HG03432 (cell line): ENCODE results near the gene IL21R.

Experiments
- ATAC-seq: cut with Tn5 transposase; IDR thresholded peaks from one replicate; pipeline ENCODE4 v1.9.1; 2021; ENCODE audit warnings: mild to moderate bottlenecking, moderate library complexity; ENCODE audit not compliant: unreplicated experiment

The IL21R gene

DNA sequence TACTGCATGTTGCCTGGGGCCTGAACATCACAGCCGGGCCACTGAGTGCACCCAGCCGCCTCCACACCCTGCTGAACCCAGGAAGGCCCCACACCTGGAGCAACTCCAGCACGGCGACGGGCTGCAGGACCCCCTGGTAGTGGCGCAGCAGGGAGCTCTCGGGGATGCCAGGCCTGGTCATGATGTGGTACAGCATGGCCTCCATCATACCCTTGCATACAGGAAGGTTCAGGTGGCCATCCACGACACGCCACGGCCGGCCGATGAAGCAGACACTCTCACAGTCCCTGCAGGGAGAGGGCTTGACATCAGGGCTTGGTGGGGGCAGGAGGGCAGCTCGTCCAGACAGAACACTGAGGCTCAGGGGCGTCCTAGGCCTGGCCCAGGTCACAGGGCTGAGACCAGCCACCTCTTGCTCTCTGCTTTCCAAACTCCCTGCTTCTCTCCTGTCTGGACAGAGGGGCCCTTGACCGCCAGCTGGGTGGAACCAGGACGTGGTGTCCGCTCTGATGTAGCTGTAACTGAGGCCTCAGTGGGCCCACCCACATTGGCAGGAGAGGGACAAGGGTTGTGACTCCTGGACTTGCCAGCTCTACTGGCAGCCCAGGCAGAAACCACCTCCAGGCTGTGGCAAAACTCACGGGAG, 60.3 kb downstream of the IL21R start:
- no peak for ATAC-seq

DNA sequence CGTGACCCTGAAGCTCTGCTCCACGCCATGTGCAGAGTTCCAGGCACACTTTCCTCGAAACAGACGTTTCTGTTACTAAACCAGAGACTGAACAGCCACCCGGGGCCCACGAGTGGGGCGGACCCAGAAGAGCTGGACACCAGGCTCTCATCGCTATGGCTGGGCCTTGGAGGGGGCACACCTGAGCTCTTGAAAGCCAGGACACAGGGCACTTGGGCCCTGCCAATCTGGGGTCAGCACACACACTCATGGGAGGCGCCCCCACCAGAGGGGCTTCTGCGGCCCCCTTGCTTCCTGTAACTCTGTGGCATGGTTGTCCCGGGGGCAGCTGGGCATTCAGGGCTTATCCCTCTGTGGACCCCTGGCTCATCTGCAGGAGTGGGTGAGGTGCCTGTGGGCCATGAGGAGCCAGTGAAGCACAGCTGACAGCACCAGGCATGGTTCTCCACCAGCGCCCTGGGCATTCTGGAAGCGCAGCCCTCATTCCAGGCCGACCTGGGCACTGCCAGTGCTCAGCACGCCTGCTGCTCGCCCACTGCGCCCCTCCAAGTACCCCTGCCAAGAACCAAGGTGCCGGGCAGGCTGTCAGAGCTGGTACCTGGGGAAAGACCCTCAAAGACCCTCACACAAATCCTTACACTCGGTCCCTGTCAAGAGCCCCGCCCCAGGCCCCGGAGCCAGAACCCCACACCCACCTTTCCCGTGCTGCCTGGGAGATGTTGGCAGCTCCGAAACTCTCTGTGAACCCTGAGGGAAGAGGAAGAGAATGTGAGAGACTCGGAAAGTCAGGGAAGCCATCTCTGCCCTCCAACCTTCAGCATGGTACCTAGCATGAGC, 61.1 kb downstream of the IL21R start:
- ATAC-seq: no peak

DNA sequence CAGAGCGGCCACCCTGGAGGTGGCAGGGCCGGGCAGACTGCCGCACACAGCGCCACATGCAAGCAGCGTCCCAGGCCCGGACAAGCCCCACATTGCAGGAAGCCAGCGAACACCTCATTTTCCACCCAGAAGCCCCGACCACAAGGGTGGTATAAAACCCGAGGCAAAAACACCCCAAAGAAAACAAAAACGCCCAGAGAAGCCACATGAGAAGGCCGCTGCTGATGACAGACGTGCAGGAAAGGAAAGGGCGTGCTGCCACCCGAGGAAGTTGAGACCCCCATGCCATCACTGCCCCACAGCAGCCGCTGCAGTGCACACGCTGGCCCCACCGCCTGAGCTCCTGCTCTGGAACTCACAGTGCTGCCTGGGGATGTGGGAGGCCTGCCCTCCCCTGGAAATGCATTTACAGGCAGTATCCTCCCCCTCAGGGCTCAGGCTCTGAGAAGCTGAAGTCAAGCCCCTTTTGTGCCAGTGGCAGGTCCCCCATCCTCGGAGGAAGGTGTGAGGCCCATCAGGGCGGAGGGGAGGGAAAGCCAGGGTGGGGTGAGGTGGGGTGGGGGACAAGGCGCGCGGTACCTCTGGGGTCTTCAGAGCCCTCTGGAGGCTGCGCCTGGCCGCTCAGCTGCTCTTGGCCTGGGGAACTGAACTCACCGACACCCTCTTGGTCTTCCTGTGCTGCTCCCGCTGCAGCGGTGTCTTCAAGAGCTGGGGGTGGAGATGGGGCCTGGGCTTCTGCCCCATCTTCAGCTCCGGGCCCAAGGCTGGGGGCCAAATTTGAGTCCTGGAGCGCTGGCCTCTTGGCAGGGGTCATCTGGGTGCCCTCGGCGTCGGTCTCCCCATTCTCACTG, 62.0 kb downstream of the IL21R start:
- no peak for ATAC-seq

GRCh38 chr16:27464626-27465482, 62.9 kb downstream of the IL21R start:
- no peak for ATAC-seq

DNA sequence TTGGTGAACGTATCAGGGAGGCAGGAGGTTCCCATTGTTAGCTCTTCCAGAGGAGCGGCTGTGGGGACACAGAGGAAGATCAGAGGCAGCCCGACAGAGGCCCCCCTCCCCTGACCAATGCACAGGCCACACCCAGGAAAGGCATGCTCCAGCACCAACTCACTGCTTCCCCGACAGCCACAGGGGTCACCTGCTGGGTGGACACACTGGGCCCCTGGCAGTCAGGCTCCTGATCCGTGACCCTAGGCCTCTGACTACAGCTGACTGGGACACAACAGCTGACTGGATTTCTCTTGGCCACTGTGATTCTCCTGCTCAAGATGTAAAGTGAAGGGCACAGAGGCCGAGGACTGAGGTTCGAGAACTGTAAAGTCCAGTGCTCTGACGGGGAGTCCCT, 63.5 kb downstream of the IL21R start:
- no peak for ATAC-seq

DNA sequence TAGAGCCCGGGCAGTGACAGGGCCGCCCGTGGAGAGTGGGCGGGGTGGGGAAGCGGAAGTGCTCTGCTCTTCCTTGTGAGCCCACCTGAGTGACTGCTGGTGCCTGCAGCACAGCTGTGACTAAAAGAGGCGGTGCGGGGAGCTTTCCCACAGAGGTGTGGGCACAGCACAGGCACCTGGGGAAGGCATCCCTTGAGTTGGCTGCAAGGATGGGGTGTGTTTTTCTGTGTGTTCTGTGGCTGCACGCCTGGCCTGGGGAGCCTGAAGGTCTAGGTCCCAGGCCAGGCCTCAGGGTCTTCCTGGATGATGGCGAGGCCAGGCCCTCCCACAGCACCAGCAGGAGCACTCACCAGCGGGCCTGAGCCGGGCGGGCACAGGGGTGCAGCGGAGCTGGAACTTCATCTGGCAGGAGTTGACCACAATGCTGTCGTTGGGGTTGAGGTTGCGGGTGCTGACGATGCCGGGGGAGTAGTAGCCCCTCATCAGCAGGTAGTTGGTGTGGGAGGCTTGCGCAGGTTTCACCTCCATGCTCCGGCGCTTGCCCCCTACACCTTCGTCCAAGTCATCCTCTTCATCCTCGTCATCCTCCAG, 67.1 kb downstream of the IL21R start:
- ATAC-seq: no peak

DNA sequence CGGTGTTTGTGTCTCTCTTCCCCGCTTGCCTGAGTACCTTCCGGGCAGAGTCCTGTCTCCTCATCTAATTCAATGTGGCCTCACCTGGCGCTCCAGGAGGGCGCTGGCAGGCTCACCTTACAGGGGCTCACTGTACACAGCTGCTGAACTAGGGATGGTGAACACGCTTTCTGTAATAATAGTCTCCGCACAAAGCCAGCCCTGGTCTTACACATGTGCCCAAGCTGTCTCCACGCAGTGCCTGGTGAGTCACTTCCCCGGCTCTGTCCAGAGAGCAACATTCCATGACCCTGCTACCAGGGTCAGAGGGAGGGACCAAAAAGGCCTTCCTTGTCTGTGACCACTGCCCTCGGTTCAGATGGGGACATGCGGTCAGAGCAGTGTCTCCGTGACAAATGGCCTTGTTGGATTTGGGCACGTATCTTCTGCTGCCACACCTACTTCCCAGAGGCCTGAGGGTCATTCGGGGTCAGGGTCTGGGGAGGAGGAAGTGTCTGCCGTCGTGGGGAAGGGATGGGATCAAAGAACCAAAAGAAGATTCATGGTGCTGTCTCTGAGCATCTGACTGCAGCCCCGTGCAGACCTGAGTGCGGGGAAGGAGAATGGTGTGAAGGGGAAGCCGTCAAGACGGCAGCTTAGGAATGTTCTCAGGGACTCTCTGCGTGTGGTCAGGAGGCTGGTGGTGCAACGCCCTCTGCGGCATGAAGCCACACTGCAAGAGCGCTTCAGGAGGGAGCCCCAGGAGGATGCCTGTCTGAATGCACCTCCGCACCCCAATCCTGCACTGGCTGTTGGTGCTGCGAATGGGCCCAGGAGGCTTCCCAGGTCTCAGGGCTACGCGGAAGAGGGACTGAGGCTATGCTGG, 68.8 kb downstream of the IL21R start:
- no peak for ATAC-seq

GRCh38 chr16:27471661-27472060, 69.7 kb downstream of the IL21R start:
- no peak for ATAC-seq

DNA sequence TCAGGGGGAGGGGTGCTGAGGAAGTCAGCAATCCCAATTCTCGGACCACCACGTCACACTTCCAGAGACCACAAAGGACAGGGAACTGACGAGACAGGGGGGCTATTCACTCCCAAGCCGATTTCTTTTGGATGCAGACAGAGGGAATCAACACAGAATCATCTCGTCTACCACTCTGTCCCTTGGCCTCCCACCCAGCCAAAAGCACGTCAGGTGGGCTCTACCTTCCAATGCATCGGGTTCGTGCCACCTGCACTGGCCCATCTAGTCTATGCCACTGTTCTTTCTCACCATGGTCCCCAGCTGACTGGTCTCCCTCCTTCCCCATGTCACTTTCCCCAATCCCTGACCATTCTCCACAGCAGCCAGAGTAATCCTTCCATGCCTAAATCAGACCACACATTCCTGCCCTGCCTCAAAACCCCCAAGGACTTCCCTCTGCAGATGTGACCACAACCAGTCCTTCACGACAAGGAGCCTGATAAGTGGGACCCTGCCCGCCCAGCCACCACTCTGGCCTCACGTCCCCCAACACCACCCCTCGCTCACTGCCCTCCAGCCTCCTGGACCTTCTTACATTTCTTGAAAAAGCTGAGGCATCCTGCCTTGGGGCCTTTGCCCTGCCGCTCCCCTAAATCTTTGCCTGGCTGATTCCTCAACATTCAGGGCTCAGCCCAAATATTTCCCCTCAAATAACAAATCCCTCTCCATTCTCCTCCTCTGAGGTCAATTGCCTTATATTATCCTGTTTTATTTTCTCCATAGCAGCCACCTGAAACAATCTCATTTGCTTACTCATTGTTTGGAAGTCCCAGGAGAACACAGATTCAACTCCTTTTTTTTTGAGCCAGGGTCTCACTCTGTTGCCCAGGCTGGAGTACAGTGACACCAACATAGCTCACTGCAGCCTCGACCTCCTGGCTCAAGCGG, 70.4 kb downstream of the IL21R start:
- ATAC-seq: no peak

- no peak for ATAC-seq
These were observed 71.3 kb downstream of the IL21R start for GRCh38 chr16:27473101-27473900.

GRCh38 chr16:27474041-27474440, 72.1 kb downstream of the IL21R start:
- no peak for ATAC-seq

DNA sequence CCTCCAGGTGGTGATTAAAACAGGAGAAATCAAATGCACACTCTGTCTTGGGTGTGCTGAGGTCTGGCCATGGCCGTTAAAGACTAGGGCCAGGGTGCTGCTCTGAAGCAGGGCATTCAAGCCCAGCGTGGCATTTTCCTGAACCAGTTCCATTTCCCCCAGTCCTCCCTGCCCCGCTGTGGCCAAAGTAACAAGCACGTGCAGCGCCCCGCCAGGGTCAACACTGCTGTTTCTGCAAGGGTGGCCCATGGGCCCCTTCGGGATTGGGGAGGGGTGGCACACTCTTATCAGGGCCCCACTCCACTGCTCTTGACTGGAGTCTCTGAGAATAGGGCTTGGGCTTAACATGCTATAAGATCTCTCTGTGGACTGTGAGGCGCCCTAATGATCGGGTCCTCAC, 72.9 kb downstream of the IL21R start:
- no peak for ATAC-seq

- ATAC-seq: no peak
These were observed 73.6 kb downstream of the IL21R start for GRCh38 chr16:27475561-27475960.

GRCh38 chr16:27476240-27476639, 74.3 kb downstream of the IL21R start:
- no peak for ATAC-seq

DNA sequence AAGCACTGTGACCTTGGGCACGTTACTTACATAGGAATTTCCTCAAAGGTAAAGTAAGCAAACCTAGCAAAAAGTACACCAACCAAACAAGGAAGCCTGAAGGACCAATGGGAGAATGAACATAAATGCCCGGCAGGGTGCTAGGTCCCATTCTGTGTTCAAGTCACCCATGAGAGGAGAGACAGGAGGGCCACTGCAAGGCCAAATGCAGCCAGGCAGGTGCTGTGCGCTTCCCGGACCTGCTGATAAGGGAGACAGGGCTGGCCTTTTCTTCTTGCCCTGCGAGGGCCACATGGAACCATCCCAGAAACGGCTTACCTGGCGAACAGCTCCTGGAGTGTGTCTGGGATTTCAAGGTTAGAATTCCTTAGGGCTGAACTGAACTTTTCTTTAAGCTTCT, 78.8 kb downstream of the IL21R start:
- ATAC-seq: no peak

DNA sequence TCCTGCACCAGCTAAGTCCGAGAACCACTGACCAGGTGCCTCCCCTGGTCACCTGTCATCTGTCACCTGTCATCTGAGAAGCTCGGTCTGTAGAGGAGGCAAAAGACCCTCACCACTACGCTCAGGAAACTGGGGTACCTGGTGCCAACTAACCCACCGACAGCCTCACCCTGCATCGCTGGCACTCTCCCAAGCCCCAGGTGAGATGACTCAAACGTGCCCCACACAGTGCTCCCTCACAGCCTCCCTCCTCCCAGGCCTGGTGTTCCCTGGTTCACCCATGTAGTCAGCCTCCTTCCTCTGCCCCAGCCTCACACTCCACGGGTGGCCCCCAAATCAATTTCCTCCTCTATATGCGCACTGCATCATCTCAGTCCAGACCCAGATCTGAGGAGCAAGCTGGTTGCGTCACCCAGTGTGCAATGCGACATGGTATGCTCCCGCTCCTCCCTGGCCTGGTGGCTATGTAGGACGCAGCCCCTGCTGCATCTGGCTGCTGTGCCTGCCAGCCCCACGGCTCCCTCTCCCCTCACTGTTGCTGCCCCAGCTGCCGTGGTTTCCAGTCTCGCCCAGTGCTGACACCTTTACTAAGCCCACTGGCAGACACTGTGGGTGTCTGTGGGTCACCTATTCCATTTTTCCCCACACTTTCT, 79.4 kb downstream of the IL21R start:
- ATAC-seq: no peak
